ENCODE results near the gene PEPD. TPM values are rescaled to one million over a fixed set of nuclear protein-coding genes. Genes with fewer than 3 reads are reported as not detected.

Gene PEPD
- total RNA-seq, 5 donors from 2014 or later (not counting 1 experiment from before 2014, with no cell fraction given) = 23.5 to 38.8 (median 31.8) TPM

GRCh38 chr19:33368074-33368864, 153.3 kb downstream of the PEPD start:
- H3K9me3 Mint-ChIP-seq = no peaks in the 10 kb centered on the region
- no peak overlapping the region for H3K27ac ChIP-seq (ENCODE audit: low read length)
- H3K4me3 ChIP-seq (ENCODE audit: control insufficient read depth in 1 of 2, extremely low read depth in 1 of 2, low read length in 1 of 2) = no peak overlapping the region
- DNase-seq = no peak
- WGBS (ENCODE audit: insufficient coverage) = 64% methylated on average over 3 of the region's 5 CpGs
- H3K36me3 ChIP-seq (ENCODE audit: control insufficient read depth in 2 of 2, extremely low read depth in 1 of 2, insufficient read depth in 1 of 2, low read length in 1 of 2) = no peaks in the 10 kb centered on the region
- ChIA-PET POLR2A (no interaction called here), CTCF (interaction anchor here in 1 of 2 donors (1.0 kb wide), 1 partner anchor 48 kb away, joined by 3 read pairs; no protein-coding TSS in a partner anchor)
- no peak overlapping the region for H3K27ac Mint-ChIP-seq
- H3K27me3 ChIP-seq (replicated peaks in 1 of 2; ENCODE audit: control insufficient read depth in 2 of 2, extremely low read depth in 1 of 2, insufficient read depth in 2 of 2, low read length in 1 of 2) = peaks cover 0 to 9% of the 10 kb centered on the region in 2 experiments
- H3K27me3 Mint-ChIP-seq = peaks cover 0 to 3% of the 10 kb centered on the region in 2 donors
- ATAC-seq (replicated peaks in 1 of 4) = no peak
- H3K4me1 Mint-ChIP-seq = peaks cover 1 to 6% (median 6%) of the 10 kb centered on the region in 3 donors
- no peaks in the 10 kb centered on the region for H3K36me3 Mint-ChIP-seq
- no peaks in the 10 kb centered on the region for H3K9me3 ChIP-seq
- no peak overlapping the region for H3K4me3 Mint-ChIP-seq
- peaks cover 0 to 14% of the 10 kb centered on the region in 2 experiments for H3K4me1 ChIP-seq (ENCODE audit: control insufficient read depth in 1 of 2, extremely low read depth in 1 of 2, insufficient read depth in 2 of 2, low read length in 2 of 2)

- ATAC-seq (replicated peaks in 1 of 4) (no peak), DNase-seq (no peak)
- H3K4me1 Mint-ChIP-seq = no peaks in the 10 kb centered on the region
- no peak overlapping the region for H3K4me3 Mint-ChIP-seq
- H3K9me3 Mint-ChIP-seq = no peaks in the 10 kb centered on the region
- Histone ChIP-seq H3K27me3 (replicated peaks in 1 of 2; ENCODE audit: control insufficient read depth in 2 of 2, extremely low read depth in 1 of 2, insufficient read depth in 2 of 2, low read length in 1 of 2) (peaks cover 0 to 9% of the 10 kb centered on the region in 2 experiments), H3K27ac (ENCODE audit: low read length) (no peak overlapping the region), H3K4me3 (ENCODE audit: control insufficient read depth in 1 of 2, extremely low read depth in 1 of 2, low read length in 1 of 2) (no peak overlapping the region), H3K4me1 (ENCODE audit: control insufficient read depth in 1 of 2, extremely low read depth in 1 of 2, insufficient read depth in 2 of 2, low read length in 2 of 2) (peaks cover 0 to 4% of the 10 kb centered on the region in 2 experiments), H3K36me3 (ENCODE audit: control insufficient read depth in 2 of 2, extremely low read depth in 1 of 2, insufficient read depth in 1 of 2, low read length in 1 of 2) (no peaks in the 10 kb centered on the region), H3K9me3 (no peaks in the 10 kb centered on the region)
- ChIA-PET CTCF (no interaction called here), POLR2A (no interaction called here)
- H3K27me3 Mint-ChIP-seq = peaks cover 0 to 7% of the 10 kb centered on the region in 2 donors
- H3K36me3 Mint-ChIP-seq = no peaks in the 10 kb centered on the region
- H3K27ac Mint-ChIP-seq = no peak overlapping the region
- 93% methylated on average over 3 of the region's 5 CpGs for WGBS (ENCODE audit: insufficient coverage)
These were observed 154.7 kb downstream of the PEPD start for GRCh38 chr19:33366897-33367296.

GRCh38 chr19:33366127-33366526, 155.5 kb downstream of the PEPD start:
- no peak overlapping the region for H3K27ac ChIP-seq (ENCODE audit: low read length)
- POLR2A ChIA-PET = no interaction called here
- CTCF ChIA-PET = no interaction called here
- no peaks in the 10 kb centered on the region for H3K9me3 Mint-ChIP-seq
- no peak overlapping the region for H3K4me3 Mint-ChIP-seq
- no peaks in the 10 kb centered on the region for H3K36me3 Mint-ChIP-seq
- H3K9me3 ChIP-seq = no peaks in the 10 kb centered on the region
- no peak overlapping the region for H3K4me3 ChIP-seq (ENCODE audit: control insufficient read depth in 1 of 2, extremely low read depth in 1 of 2, low read length in 1 of 2)
- H3K4me1 Mint-ChIP-seq = no peaks in the 10 kb centered on the region
- no peak overlapping the region for H3K27ac Mint-ChIP-seq
- no peaks in the 10 kb centered on the region for H3K4me1 ChIP-seq (ENCODE audit: control insufficient read depth in 1 of 2, extremely low read depth in 1 of 2, insufficient read depth in 2 of 2, low read length in 2 of 2)
- peaks cover 4 to 10% of the 10 kb centered on the region in 2 donors for H3K27me3 Mint-ChIP-seq
- ATAC-seq (replicated peaks in 1 of 4) = no peak
- no peak for DNase-seq
- WGBS (ENCODE audit: insufficient coverage) = no CpG with 5 or more reads among the region's 6 CpGs
- H3K36me3 ChIP-seq (ENCODE audit: control insufficient read depth in 2 of 2, extremely low read depth in 1 of 2, insufficient read depth in 1 of 2, low read length in 1 of 2) = no peaks in the 10 kb centered on the region
- peaks cover 0 to 13% of the 10 kb centered on the region in 2 experiments for H3K27me3 ChIP-seq (replicated peaks in 1 of 2; ENCODE audit: control insufficient read depth in 2 of 2, extremely low read depth in 1 of 2, insufficient read depth in 2 of 2, low read length in 1 of 2)

GRCh38 chr19:33365691-33366090, 155.9 kb downstream of the PEPD start:
- peaks cover 5 to 12% of the 10 kb centered on the region in 2 donors for H3K27me3 Mint-ChIP-seq
- Histone ChIP-seq H3K4me3 (ENCODE audit: control insufficient read depth in 1 of 2, extremely low read depth in 1 of 2, low read length in 1 of 2) (no peak overlapping the region), H3K27me3 (replicated peaks in 1 of 2; ENCODE audit: control insufficient read depth in 2 of 2, extremely low read depth in 1 of 2, insufficient read depth in 2 of 2, low read length in 1 of 2) (peaks cover 0 to 13% of the 10 kb centered on the region in 2 experiments), H3K9me3 (no peaks in the 10 kb centered on the region), H3K36me3 (ENCODE audit: control insufficient read depth in 2 of 2, extremely low read depth in 1 of 2, insufficient read depth in 1 of 2, low read length in 1 of 2) (no peaks in the 10 kb centered on the region), H3K27ac (ENCODE audit: low read length) (no peak overlapping the region), H3K4me1 (ENCODE audit: control insufficient read depth in 1 of 2, extremely low read depth in 1 of 2, insufficient read depth in 2 of 2, low read length in 2 of 2) (no peaks in the 10 kb centered on the region)
- ATAC-seq (replicated peaks in 1 of 4) (no peak), DNase-seq (no peak)
- ChIA-PET POLR2A (no interaction called here), CTCF (interaction anchor here in 1 of 2 donors (0.6 kb wide), 1 partner anchor 135 kb away, joined by 9 read pairs; no protein-coding TSS in a partner anchor)
- 94% methylated on average over 3 of the region's 7 CpGs for WGBS (ENCODE audit: insufficient coverage)
- H3K27ac Mint-ChIP-seq = no peak overlapping the region
- no peaks in the 10 kb centered on the region for H3K4me1 Mint-ChIP-seq
- H3K9me3 Mint-ChIP-seq = no peaks in the 10 kb centered on the region
- H3K36me3 Mint-ChIP-seq = no peaks in the 10 kb centered on the region
- no peak overlapping the region for H3K4me3 Mint-ChIP-seq

GRCh38 chr19:33363476-33363875, 158.1 kb downstream of the PEPD start:
- DNase-seq (no peak), ATAC-seq (replicated peaks in 1 of 4) (no peak)
- H3K4me1 ChIP-seq (ENCODE audit: control insufficient read depth in 1 of 2, extremely low read depth in 1 of 2, insufficient read depth in 2 of 2, low read length in 2 of 2) = no peaks in the 10 kb centered on the region
- peaks cover 0 to 13% of the 10 kb centered on the region in 2 experiments for H3K27me3 ChIP-seq (replicated peaks in 1 of 2; ENCODE audit: control insufficient read depth in 2 of 2, extremely low read depth in 1 of 2, insufficient read depth in 2 of 2, low read length in 1 of 2)
- CTCF ChIA-PET = no interaction called here
- Mint-ChIP-seq H3K4me3 (no peak overlapping the region), H3K27ac (no peak overlapping the region), H3K27me3 (peaks cover 11 to 20% of the 10 kb centered on the region in 2 donors), H3K36me3 (no peaks in the 10 kb centered on the region), H3K9me3 (no peaks in the 10 kb centered on the region), H3K4me1 (no peaks in the 10 kb centered on the region)
- POLR2A ChIA-PET = no interaction called here
- H3K36me3 ChIP-seq (ENCODE audit: control insufficient read depth in 2 of 2, extremely low read depth in 1 of 2, insufficient read depth in 1 of 2, low read length in 1 of 2) = no peaks in the 10 kb centered on the region
- H3K4me3 ChIP-seq (ENCODE audit: control insufficient read depth in 1 of 2, extremely low read depth in 1 of 2, low read length in 1 of 2) = no peak overlapping the region
- H3K27ac ChIP-seq (ENCODE audit: low read length) = no peak overlapping the region
- 86% methylated on average over 4 of the region's 5 CpGs for WGBS (ENCODE audit: insufficient coverage)
- H3K9me3 ChIP-seq = no peaks in the 10 kb centered on the region

GRCh38 chr19:33362508-33363228, 158.9 kb downstream of the PEPD start:
- H3K27ac Mint-ChIP-seq = no peak overlapping the region
- no peak overlapping the region for H3K4me3 Mint-ChIP-seq
- H3K27me3 Mint-ChIP-seq = peaks cover 11 to 23% of the 10 kb centered on the region in 2 donors
- Histone ChIP-seq H3K27ac (ENCODE audit: low read length) (no peak overlapping the region), H3K36me3 (ENCODE audit: control insufficient read depth in 2 of 2, extremely low read depth in 1 of 2, insufficient read depth in 1 of 2, low read length in 1 of 2) (no peaks in the 10 kb centered on the region), H3K27me3 (replicated peaks in 1 of 2; ENCODE audit: control insufficient read depth in 2 of 2, extremely low read depth in 1 of 2, insufficient read depth in 2 of 2, low read length in 1 of 2) (peaks cover 0 to 13% of the 10 kb centered on the region in 2 experiments), H3K4me3 (ENCODE audit: control insufficient read depth in 1 of 2, extremely low read depth in 1 of 2, low read length in 1 of 2) (no peak overlapping the region), H3K4me1 (ENCODE audit: control insufficient read depth in 1 of 2, extremely low read depth in 1 of 2, insufficient read depth in 2 of 2, low read length in 2 of 2) (no peaks in the 10 kb centered on the region), H3K9me3 (no peaks in the 10 kb centered on the region)
- 100% methylated on average over 1 of the region's 6 CpGs for WGBS (ENCODE audit: insufficient coverage)
- DNase-seq (no peak), ATAC-seq (replicated peaks in 1 of 4) (no peak)
- ChIA-PET POLR2A (interaction anchor here in 1 of 2 donors (0.5 kb wide), 1 partner anchor 142 kb away, joined by 3 read pairs; no protein-coding TSS in a partner anchor), CTCF (no interaction called here)
- no peaks in the 10 kb centered on the region for H3K4me1 Mint-ChIP-seq
- no peaks in the 10 kb centered on the region for H3K9me3 Mint-ChIP-seq
- H3K36me3 Mint-ChIP-seq = no peaks in the 10 kb centered on the region

Data from T-cell (primary cell).